Stomach (tissue), 9 donors: Measurements from ENCODE around the gene TPCN2. TPM values are rescaled to one million over a fixed set of nuclear protein-coding genes. Genes with fewer than 3 reads are reported as not detected.

Source experiments
- DNase-seq, 2 donors: peaks; one replicate each; pipeline versions ENCODE4 v3.0.0 to v3.0.0-alpha.2; 2013 to 2019
- H3K27ac ChIP-seq, 5 donors: fragments of 200-600 bp in 4 of 5; sonication (generic) in 4 of 5; one replicate each; pipeline ENCODE4 v1.5.1; 2013 to 2019; ENCODE audit warnings: mild to moderate bottlenecking in 1 of 5, moderate library complexity in 1 of 5
- H3K27me3 ChIP-seq, 3 donors: fragments of 200-600 bp; sonication (generic); one replicate each; pipeline ENCODE4 v1.5.1; 2017 to 2019; ENCODE audit warnings: mixed run types in 1 of 3
- H3K36me3 ChIP-seq, 4 donors: fragments of 200-600 bp; sonication (generic); 1 replicate in 3 of 4; 2 replicates in 1 of 4; pipeline ENCODE4 v1.5.1; 2016 to 2019
- H3K4me1 ChIP-seq, 4 donors: fragments of 200-600 bp; sonication (generic); one replicate each; pipeline ENCODE4 v1.5.1; 2016 to 2019
- H3K4me3 ChIP-seq, 4 donors: fragments of 200-600 bp; sonication (generic) in 3 of 4; one replicate each; pipeline ENCODE4 v1.5.1; 2016 to 2019; ENCODE audit warnings: mild to moderate bottlenecking in 1 of 4
- H3K9me3 ChIP-seq, 4 donors: fragments of 200-600 bp; sonication (generic); one replicate each; pipeline ENCODE4 v1.5.1; 2016 to 2019
- CTCF ChIP-seq, 7 experiments: fragments of 450-650 bp in 4 of 7; fragments of 200-600 bp in 3 of 7; sonication (generic) in 3 of 7; IDR thresholded peaks; one replicate each; pipeline ENCODE4 v1.5.1; 2016 to 2019; ENCODE audit warnings: antibody characterized with exemption in 7 of 7, control low read depth in 2 of 7, mild to moderate bottlenecking in 1 of 7
- EP300 ChIP-seq: sonication (generic); formaldehyde crosslinking; IDR thresholded peaks from one replicate; pipeline ENCODE4 v1.6.1; 2017; ENCODE audit warnings: antibody characterized with exemption
- POLR2A ChIP-seq, 4 donors: fragments of 450-650 bp; IDR thresholded peaks; one replicate each; pipeline ENCODE4 v1.6.1; 2016; ENCODE audit warnings: antibody characterized with exemption in 4 of 4, control low read depth in 2 of 4, mild to moderate bottlenecking in 1 of 4, moderate library complexity in 1 of 4
- POLR2AphosphoS5 ChIP-seq, 3 donors: sonication (generic); formaldehyde crosslinking; IDR thresholded peaks; one replicate each; pipeline ENCODE4 v1.6.1; 2016; ENCODE audit warnings: antibody characterized with exemption in 3 of 3
- WGBS, 5 donors: extraction: QIAGEN DNeasy Blood & Tissue Kit in 3 of 5; methylation state at CpG; one replicate each; pipeline versions ENCODE4 v1.1.5 to v1.1.7; 2013 to 2018; 5-methylcytosine and 5-hydroxymethylcytosine counted together
- intact Hi-C: fragments of 100-400 bp; cut with DNase I; formaldehyde crosslinking; loops from one replicate; pipeline ENCODE4 v1.15.1; 2023; ENCODE audit warnings: low total_unique reads
- polyA plus RNA-seq, 3 donors: library from polyadenylated mRNA; stranded (reverse); fragments of 200-250 nt; gene quantifications; one replicate each; pipeline ENCODE4 v1.2.3, GENCODE V29; 2013
- total RNA-seq, 5 donors: library from RNA; depleted of rRNA; stranded (reverse); fragments of >200 nt; gene quantifications; one replicate each; pipeline versions ENCODE4 v1.1.0 to v1.2.3, GENCODE V29; 2014 to 2016
- donor health status: healthy with polysubstance abuse.
- donor health status: Bipolar disorder and iron deficiency.
- donor health status: healthy.

The TPCN2 gene
- total and polyA plus RNA-seq, 8 donors: 6.4 to 66.1 (median 27.2) TPM

GRCh38 chr11:69017951-69018350 is 30.8 kb upstream of the TPCN2 start:
- intact Hi-C loops: no loop called here
- Histone ChIP-seq H3K27me3 (peaks cover 0 to 22% (median 14%) of the 10 kb centered on the region in 3 donors), H3K27ac (peak overlapping the region in 1 of 5 donors; percentile 80), H3K4me1 (peaks cover 11 to 31% (median 20%) of the 10 kb centered on the region in 4 donors), H3K9me3 (no peaks in the 10 kb centered on the region), H3K36me3 (no peaks in the 10 kb centered on the region), H3K4me3 (no peak overlapping the region)
- WGBS, 5 donors: 84 to 89% (median 85%) methylated on average over 10 of the region's 10 CpGs
- TF ChIP-seq CTCF (IDR thresholded peaks at IDR 0.05) (no peak), POLR2A (IDR thresholded peaks at IDR 0.05) (no peak), EP300 (no peak), POLR2AphosphoS5 (IDR thresholded peaks at IDR 0.05) (no peak)
- DNase-seq: no peak

GRCh38 chr11:69018924-69019323 is 29.8 kb upstream of the TPCN2 start:
- H3K9me3 ChIP-seq: no peaks in the 10 kb centered on the region
- H3K27ac ChIP-seq: peak overlapping the region in 4 of 5 donors; percentile 26 to 80 (median 48)
- 65 to 85% (median 77%) methylated on average over 12 to 13 of the region's 13 CpGs for WGBS, 5 donors
- no peak for DNase-seq
- H3K36me3 ChIP-seq: no peaks in the 10 kb centered on the region
- TF ChIP-seq CTCF (IDR thresholded peaks at IDR 0.05) (no peak), POLR2A (IDR thresholded peaks at IDR 0.05) (no peak), POLR2AphosphoS5 (IDR thresholded peaks at IDR 0.05) (no peak), EP300 (no peak)
- intact Hi-C loops: no loop called here
- peaks cover 0 to 13% (median 5%) of the 10 kb centered on the region in 3 donors for H3K27me3 ChIP-seq
- H3K4me3 ChIP-seq: no peak overlapping the region
- peaks cover 2 to 21% (median 12%) of the 10 kb centered on the region in 4 donors for H3K4me1 ChIP-seq

GRCh38 chr11:69022260-69022659 is 26.5 kb upstream of the TPCN2 start:
- Histone ChIP-seq H3K4me3 (no peak overlapping the region), H3K9me3 (no peaks in the 10 kb centered on the region), H3K36me3 (no peaks in the 10 kb centered on the region), H3K27me3 (no peaks in the 10 kb centered on the region), H3K27ac (peak overlapping the region in 1 of 5 donors; percentile 63), H3K4me1 (peaks cover 0 to 6% (median 0%) of the 10 kb centered on the region in 4 donors)
- DNase-seq: peak in 1 of 2 donors; percentile 66
- intact Hi-C loops: no loop called here
- TF ChIP-seq POLR2AphosphoS5 (IDR thresholded peaks at IDR 0.05) (no peak), POLR2A (IDR thresholded peaks at IDR 0.05) (no peak), EP300 (no peak), CTCF (IDR thresholded peaks at IDR 0.05) (no peak)
- 61 to 88% (median 80%) methylated on average over 9 to 10 of the region's 10 CpGs for WGBS, 5 donors

GRCh38 chr11:69024509-69024908 is 24.2 kb upstream of the TPCN2 start:
- no peaks in the 10 kb centered on the region for H3K27me3 ChIP-seq
- H3K4me3 ChIP-seq: no peak overlapping the region
- H3K36me3 ChIP-seq: no peaks in the 10 kb centered on the region
- DNase-seq: no peak
- H3K27ac ChIP-seq: no peak overlapping the region
- TF ChIP-seq POLR2AphosphoS5 (IDR thresholded peaks at IDR 0.05) (no peak), CTCF (IDR thresholded peaks at IDR 0.05) (no peak), POLR2A (IDR thresholded peaks at IDR 0.05) (no peak), EP300 (no peak)
- 80 to 94% (median 85%) methylated on average over 6 of the region's 6 CpGs for WGBS, 5 donors
- peaks cover 0 to 6% (median 0%) of the 10 kb centered on the region in 4 donors for H3K4me1 ChIP-seq
- no peaks in the 10 kb centered on the region for H3K9me3 ChIP-seq
- intact Hi-C loops: no loop called here
